Measurements from ENCODE around the gene CAT.
"Not testable (repeated sequence)": the region's sequence is repeated elsewhere in the genome, so short reads cannot be mapped to it uniquely, and the experiment has no call there.

Gene CAT

DNA sequence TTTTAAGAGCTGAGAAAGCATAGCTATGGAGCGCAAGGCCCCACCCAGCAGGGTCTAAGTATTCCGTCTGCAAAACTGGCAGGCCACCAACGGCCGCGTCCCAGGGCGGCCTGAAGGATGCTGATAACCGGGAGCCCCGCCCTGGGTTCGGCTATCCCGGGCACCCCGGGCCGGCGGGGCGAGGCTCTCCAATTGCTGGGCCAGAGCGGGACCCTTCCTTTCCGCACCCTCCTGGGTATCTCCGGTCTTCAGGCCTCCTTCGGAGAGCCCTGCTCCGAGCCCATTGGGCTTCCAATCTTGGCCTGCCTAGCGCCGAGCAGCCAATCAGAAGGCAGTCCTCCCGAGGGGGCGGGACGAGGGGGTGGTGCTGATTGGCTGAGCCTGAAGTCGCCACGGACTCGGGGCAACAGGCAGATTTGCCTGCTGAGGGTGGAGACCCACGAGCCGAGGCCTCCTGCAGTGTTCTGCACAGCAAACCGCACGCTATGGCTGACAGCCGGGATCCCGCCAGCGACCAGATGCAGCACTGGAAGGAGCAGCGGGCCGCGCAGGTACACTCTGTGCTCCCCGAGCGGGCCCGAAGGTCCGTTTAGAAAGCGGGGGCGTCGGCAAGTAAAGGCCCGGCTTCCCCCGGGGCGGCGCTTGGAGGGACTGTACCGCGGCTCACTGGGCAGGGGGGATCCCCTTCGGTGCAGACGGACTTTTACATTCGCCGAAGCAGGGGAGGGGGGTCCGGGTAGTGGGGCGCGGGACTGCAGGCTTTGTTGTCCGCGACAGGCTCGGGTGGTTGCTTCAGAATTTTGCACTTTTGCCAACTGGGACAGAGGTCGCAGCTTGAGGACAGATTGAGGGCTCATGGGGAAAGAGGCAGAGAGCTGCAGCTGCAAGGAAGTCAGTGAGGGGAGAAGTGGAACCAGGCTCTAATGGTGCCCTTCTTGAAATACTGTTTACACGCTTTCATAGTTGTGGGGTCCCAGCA lies at the start of gene CAT:
Gene CAT, plus strand, starts transcription at position 406 of the 979 bp plus-strand sequence. Its CDS starts 80 bp downstream, at position 486.
- peak; percentile 99 for DNase-seq

DNA sequence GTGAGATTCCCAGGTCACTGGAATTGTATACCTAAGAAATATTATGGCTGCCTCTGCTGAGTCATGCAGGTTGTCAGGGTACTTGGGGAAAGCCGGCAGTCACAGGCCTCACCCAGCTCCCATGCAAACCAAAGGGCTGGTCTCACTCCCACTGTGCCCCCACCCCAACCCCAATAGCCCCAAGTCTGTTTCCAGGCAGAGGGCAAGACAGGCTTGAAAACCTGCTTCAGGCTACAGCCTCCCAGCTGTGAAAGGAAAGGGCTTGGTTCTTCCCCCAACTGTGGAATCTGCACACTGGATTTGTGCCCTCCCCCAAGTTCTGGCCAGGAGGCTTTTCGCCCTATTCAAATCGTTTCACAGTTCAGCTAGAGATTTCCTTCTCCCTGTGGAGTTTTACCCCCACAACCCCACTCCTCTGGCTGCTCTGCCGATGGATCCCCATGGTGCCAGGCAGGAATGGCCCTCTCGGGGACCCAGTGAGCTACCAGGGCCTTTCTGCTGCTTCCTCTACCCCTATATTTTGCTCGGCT lies 43.9 kb upstream of the CAT start:
- no peak for DNase-seq

DNA sequence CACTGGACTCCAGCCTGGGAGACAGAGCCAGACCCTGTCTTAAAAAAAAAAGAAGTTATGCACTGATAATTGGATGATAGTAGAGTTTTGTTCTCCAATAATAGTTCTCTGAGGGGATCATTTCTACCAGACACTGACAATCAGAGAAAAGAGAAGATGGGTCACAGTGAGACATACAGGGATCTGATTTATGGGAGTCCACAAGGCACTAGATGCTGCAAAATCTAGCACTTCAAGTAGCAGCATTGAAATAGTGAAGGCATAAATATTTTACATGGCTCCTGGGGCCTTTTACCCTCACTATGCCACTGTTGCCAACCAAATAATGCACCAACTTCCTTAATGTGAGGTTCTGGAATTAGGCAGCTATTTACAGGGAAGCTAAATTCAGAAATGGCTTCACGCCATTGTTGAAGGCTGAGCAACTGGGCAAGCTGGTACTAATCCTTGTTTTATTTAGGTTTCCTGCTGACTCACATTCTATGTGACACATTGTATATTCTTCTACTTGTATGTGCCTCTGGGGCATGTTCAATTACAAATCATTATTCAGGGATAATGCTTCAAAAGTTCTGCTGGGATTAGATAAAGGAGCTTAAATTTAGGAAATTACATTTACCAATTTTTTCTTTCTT lies 42.7 kb upstream of the CAT start:
- no peak for DNase-seq

DNA sequence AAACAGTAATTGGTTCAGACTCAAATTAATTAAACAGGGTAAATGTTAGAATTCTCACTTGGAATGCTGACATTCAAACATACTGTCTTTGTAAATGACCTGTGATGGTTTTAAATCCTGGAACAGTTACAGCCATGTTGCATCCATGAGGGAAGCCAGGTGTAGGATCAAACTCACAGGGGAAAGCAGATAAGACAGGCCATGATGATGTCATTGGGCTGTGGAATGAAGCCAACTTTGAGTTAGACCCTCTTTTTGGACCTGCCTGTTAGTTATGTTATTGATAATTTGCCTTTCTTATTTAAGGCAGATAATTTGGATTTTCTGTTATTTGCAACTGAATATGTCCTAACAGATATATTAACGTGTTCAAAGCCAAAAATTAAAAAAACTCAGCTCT lies 41.6 kb upstream of the CAT start:
- DNase-seq: no peak

DNA sequence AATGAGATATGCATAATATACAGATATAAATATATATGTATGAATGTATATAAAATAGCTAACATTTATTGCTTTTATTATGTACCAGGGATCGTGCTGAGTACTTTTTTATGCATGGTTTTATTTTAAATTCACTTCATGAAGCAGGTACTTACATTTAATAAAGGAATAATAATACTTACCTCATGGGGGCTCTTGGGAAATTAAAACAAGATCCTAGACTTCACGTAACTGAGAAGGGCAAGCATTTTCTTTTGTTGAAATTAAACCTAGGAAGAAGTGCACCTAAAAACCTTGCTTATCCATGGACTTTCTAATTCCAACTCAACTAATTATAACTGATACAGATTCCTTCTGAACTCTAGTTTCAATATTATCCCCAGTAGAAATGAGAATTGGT lies 40.9 kb upstream of the CAT start:
- no peak for DNase-seq

DNA sequence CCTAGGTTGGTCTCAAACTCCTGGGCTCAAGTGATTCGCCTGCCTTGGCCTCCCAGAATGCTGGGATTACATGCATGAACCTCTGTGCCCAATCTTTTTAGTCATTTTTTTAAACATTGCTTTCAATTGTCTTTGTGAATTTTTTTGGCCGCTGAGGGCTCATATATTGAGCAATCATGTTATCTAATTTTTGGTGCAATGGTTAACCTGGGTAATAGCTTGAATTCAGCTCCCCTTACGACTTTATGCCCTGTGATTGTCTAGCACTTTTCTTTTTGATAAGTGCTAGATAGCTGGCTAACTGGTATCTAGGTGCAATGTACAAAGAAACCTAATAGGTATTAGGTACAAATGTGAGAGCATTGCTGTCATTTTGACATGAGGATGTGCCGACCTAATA lies 35.3 kb upstream of the CAT start:
- DNase-seq: no peak

DNA sequence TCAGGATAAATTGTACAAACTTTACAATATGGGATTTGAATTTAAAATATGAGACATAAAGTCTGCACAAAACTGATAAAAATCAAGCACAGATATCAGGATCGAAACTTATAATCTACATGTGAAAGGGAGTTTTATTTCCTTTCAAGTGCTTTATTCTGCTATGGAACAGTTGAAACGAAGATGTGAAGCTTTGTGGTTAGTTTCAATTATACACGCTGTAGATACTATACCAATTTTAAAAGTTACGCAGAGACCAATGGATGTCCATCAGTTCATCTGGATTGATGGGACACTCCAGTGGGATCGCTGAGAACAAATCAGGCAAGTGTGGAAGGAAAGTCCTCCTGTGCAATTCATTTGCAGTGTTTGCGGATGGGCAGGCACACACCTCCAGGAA lies 34.5 kb upstream of the CAT start:
- no peak for DNase-seq

DNA sequence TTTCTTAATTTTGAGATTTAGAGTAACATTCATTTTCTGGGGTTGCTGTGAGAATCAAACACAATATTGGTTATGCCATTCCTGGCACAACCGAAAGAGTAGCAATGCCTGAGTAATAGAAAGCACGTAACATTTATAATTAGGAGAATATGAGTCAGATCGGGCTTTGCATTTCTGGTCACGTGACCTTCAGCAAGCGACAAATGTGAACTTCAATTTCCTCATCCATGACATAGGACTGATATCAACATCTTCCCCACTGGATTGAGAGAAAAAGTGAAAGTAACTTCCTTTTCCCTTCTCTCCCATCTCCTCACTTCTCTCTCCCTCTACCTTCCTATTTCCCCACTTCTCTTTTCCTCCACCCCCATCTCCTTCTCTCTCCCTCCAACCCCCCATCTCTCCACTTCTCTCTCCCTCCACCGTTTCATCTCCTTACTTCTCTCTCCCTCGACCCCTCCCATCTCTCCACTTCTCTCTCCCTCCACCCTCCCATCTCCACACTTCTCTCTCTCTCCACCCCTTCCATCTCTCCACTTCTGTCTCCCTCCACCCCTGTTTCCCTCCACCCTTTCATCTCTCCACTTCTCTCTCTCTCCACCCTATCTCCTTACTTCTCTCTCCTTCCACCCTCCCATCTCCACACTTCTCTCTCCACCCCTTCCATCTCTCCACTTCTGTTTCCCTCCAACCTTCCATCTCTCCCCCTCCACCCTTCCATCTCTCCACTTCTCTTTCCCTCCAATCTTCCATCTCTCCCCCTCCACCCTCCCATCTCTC lies 33.5 kb upstream of the CAT start:
- DNase-seq: no peak

DNA sequence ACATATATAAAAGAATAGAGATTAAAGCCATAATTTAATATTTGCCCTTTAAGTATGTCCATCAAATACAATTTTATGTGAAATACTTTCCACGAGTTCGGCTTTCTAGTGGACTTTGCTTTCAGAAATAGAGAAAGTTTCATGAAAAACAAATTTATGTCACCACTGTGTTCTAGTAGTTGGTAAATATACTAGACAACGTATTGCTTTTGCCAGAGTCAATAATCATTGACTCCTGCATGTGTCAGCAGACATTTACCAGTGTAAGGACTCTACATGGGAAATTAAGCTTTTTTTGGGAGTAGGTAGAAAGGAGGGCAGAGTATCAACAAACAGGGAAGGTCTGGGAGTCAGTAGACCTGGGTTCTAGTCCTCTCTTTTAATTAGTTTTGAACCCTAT lies 32.3 kb upstream of the CAT start:
- DNase-seq: no peak

DNA sequence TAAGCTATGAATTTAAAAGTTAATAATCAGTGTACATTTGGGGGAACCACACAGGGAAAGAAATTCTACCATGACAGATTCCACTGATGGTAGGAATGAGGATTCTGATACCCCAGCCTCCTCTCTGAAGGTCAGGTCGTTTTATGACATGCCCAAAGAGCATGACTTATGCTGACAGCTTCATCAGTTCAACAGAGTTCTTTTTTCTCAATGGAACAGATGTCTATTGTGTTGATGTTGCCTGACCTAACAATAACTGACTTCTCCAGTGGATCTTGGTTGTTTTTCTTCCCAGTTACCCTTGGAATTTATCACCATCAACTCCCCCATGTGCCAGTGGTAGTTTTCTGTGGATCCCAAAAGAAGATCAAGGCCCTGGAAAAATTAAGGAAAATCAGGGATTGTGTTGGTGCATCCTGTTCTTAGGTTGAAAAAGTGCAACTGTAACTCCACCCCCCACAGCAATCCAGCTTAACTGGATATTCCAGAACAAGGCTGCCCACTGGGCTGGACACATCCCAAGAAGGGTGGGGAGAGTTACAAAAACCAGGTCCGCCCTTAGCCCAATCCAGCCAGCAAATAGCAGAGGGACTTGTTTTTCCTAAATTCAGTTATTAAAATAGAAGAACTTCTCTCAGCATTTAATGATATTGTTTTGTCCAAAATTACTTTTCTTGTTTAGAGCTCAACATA lies 31.5 kb upstream of the CAT start:
- DNase-seq: no peak

DNA sequence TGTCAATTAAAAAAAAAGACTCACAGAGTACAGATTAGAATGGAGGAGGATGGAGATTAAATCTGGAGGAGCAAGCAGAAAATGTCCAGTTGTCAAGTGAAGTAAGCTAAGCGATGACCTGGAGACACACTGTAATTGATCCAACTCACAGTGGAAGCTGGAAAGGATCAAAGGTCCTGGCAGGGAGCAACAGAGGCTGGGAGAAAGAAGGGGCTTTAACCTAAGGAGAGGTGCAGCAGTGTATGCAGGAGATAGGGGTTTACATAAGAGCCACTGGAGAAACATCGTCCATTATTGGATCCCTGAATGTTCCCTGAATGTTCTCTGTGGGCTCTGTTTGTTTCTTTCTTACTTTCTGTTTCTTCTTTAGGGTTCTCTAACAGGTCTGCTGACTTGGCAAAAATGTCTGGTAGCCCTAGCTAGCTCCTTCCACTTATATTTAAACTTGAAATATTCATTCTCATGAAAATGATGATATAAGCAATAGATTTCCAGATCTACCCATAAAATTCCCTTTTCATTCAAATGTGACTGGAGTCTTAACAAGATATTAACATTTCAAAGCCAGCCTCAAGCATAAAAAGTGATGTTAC lies 30.1 kb upstream of the CAT start:
- no peak for DNase-seq

DNA sequence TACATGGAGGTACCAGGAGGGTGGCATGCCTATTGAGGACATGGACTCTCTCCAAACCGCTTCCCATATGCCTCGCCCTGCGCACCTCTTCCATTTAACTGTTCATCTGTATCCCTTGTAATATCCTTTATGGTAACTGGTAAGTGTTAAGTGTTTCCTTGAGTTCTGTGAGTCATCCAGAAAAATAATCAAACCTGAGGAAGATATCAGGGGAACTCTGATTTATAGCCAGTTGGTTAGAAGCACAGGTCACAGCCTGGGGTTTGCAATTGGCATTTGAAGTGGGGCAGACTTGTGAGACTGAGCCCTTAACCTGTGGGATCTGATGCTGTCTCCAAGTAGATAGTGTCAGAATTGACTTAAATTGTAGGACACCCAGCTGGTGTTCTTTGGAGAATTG lies 27.6 kb upstream of the CAT start:
- DNase-seq: no peak

DNA sequence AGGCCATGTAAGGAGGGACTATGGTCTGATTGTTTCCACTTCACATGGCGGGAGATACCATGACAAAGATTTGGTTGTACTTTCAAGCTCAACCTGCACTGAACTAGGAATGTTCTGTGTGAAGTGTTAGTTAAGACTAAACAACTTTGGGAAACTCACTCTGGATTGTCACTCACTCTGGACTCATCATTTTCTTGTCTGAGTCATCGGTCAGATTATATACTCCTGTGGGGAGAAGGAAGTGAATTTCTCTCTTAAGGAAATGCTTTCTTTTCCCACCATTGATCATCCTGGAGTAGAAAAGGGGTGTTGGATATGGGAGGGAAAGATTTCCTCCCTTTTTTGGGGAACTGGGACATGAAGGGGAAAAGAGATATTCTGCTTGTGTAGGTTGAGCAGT lies 26.9 kb upstream of the CAT start:
- no peak for DNase-seq

DNA sequence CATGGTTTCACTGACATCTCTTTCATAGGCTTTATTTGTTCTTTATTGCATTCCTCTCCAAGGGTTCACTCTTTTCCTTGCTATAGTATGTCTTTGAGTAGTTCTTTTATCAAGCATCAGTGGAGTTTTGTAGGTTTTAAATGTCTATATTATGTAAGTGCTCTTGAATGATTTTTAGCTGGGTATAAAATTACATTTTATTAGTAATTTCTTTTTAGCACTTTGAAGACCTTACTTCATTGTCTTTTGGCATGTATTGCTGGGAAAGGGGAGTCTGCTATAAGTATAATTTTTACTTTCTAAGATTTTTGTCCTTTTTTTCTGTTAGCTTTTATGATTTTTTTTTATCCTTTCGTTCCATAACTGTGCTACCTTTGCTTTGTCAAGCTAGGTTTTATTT lies 25.5 kb upstream of the CAT start:
- no peak for DNase-seq

DNA sequence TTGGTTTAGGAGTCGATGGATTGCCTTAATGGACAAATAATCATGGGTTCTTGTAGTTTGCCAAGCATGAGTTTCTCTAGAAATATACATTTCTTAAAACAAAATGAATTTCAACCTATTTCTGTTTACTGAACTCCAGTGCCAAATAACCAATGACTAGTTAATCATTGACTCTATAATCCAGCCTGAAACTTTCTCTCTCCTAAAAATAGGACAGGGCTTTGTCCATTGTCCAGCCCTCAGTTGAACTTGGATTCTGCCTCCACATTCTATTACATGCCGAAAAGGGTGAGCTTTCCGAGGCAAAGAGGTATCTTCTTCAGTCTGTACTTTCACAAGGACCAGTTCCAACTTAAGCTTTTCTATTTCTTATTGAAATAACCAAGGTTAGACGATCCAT lies 23.2 kb upstream of the CAT start:
- DNase-seq: no peak

DNA sequence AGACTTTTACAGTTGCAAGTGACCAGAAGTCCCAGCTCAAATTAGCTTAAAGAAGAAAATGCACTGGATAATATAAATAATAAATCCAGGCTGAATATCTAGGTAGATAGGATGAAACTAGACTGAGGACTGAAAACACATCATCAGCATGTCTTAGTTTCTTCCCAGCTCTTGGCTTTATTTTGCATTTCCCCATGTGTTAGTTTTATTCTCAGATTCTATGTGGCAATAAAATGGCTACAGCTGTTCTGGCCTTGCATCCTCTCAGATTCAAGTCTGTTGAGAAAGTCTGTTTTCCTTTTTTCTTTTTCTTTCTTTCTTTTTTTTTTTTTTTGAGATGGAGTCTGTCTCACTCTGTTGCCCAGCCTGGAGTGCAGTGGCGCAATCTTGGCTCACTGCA lies 22.6 kb upstream of the CAT start:
- no peak for DNase-seq

DNA sequence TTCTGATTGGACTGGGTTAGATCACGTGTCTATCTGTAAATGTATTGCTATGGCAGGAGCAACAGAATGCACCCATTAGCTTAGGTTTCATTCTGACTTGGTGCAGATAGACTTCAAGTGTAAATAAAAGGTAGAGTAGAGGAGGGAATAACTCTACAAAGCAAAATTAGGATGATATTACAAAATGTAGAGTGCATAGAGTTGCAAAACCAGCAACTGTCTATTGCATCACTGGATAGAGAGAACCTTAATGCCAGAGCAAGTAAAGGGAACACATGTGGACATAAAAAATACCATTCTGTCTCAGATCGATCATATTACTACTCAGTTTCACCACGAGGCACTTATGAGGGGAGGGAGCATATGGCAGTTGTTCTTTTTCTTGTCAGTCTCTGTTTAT lies 22.0 kb upstream of the CAT start:
- DNase-seq: no peak

DNA sequence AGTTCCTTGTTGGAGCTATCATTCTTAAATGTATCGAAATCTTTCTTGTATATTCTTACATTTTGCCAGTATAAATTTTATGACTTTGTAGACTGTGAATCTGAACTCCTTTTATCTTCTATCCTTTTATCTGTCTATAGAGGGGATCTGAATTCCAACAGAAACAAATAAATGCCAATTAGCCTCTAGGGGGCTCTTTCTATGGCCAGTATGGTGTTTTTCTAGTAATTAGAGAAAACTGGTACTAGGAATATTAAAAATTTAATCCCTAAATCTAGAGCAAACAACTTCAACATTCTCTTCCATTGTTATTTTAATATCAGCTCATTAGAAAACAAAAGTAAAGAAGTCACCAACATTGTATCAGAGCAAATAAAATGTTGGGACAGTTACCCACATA lies 21.5 kb upstream of the CAT start:
- no peak for DNase-seq

DNA sequence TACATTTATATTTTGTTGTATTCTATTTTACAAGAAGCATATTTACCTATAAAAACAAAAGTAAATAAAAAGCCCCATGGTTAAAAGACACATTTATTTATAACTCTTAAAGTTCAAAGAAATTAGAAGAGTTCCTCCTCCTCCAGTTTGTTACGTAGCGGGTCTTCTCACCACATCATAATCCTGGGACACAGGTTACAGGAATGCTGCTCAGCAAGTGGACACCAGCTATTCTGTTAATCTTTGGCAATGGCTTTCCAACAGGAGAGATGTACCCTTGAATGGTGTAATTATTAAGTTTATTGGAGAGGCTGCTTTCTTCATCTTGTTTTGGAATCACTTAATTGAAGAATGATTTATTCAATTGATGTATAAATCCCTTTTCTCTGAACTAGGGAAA lies 19.6 kb upstream of the CAT start:
- no peak for DNase-seq

DNA sequence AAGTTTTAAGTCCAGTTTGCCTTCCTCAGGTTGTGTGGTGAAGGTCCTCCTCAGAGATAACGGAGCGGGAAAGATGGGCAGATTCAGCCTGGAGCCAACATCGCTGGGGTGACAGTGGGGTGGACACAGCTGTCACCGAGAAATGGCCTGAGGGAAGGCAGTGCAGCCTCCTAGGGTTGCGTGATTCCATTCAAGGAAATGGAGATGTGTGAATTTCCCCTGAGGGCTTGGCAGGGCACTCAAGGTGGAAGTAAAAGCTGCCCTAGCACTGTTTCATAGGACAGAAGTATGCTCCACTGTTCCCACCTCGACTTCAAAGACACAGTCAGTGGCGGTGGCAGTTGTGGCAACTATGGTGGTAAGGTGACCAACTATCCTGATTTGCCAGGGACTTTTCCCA lies 15.4 kb upstream of the CAT start:
- DNase-seq: no peak

DNA sequence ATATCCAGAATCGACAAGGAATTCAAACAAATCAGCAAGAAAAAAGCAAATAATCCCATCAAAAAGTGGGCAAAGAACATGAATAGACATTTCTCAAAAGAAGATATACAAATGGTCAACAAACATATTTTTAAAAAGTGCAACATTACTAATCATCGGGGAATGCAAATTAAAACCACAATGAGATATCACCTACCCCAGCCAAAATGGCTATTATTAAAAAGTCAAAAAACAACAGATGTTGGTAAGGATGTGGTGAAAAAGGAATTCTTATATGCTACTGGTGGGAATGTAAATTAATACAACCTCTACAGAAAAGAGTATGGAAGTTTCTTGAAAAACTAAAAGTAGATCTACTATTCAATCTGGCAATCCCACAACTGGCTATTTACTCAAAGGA lies 13.9 kb upstream of the CAT start:
- not testable (repeated sequence) for DNase-seq

DNA sequence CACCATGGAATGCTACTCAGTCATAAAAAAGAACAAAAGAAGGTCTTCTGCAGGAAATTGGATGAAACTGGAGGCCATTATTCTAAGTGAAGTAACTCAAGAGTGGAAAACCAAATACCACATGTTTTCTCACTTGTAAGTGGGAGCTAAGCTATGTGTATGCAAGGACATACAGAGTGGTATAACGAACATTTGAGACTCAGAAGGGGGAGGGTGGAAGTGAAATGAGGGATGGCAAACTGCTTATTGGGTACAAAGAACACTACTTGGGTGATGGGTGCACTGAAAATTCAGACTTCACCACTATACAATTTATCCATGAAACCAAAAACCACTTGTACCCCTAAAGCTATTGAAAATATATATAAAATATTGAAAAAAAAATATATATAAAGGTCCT lies 13.4 kb upstream of the CAT start:
- no peak for DNase-seq
